Lower leg skin (tissue), 3 donors: Measurements from ENCODE around the gene ATG4B.

Source experiments
- CTCF ChIP-seq, 3 donors: fragments of 450-650 bp; IDR thresholded peaks; one replicate each; pipeline ENCODE4 v1.5.1; 2016; ENCODE audit warnings: antibody characterized with exemption in 3 of 3, mild to moderate bottlenecking in 3 of 3, moderate library complexity in 2 of 3
- POLR2A ChIP-seq, 2 donors: fragments of 450-650 bp; IDR thresholded peaks; one replicate each; pipeline ENCODE4 v1.6.1; 2016 to 2017; ENCODE audit warnings: antibody characterized with exemption in 2 of 2, mild to moderate bottlenecking in 1 of 2, moderate library complexity in 1 of 2

- TF ChIP-seq CTCF (IDR thresholded peaks at IDR 0.05) (no peak), POLR2A (IDR thresholded peaks at IDR 0.05) (no peak)
These were observed 40.8 kb downstream of the ATG4B start for GRCh38 chr2:241678307-241678706.
